Measurements from ENCODE around the gene THBS1.

Gene THBS1

GRCh38 chr15:39593656-39594445 is 13.0 kb downstream of the THBS1 start:
- no peak overlapping the region for H3K27ac ChIP-seq (ENCODE audit: low read length)
- no peak overlapping the region for H3K9ac ChIP-seq (ENCODE audit: low read length)
- H4K20me1 ChIP-seq (ENCODE audit: insufficient read depth, low read length): no peaks in the 10 kb centered on the region
- no peaks in the 10 kb centered on the region for H3K79me2 ChIP-seq (ENCODE audit: low read length)
- no peaks in the 10 kb centered on the region for H3F3A ChIP-seq (ENCODE audit: insufficient read depth, low read length)
- TF ChIP-seq EZH2phosphoT487 (IDR thresholded peaks at IDR 0.05; ENCODE audit: low read length): no peak
- no peak for TF ChIP-seq EZH2 (optimal IDR thresholded peaks at IDR 0.05; ENCODE audit: low read depth, low read length)
- no peak for TF ChIP-seq CTCF (IDR thresholded peaks at IDR 0.05; ENCODE audit: low read length)
- H3K9me3 ChIP-seq (replicated peaks; ENCODE audit: insufficient read depth, low read length): no peaks in the 10 kb centered on the region
- no peak overlapping the region for H2AFZ ChIP-seq (ENCODE audit: low read length)
- DNase-seq: no peak
- H3K27me3 ChIP-seq (replicated peaks; ENCODE audit: insufficient read depth, low read length): no peaks in the 10 kb centered on the region
- no peaks in the 10 kb centered on the region for H3K4me1 ChIP-seq (ENCODE audit: low read length)
- no peaks in the 10 kb centered on the region for H3K9me2 ChIP-seq (replicated peaks; ENCODE audit: insufficient read depth, low read length)
- no peak overlapping the region for H3K4me2 ChIP-seq (ENCODE audit: low read depth, low read length)
- no peaks in the 10 kb centered on the region for H3K36me3 ChIP-seq (replicated peaks; ENCODE audit: insufficient read depth, low read length)
- H3K4me3 ChIP-seq (ENCODE audit: low read length): no peak overlapping the region

GRCh38 chr15:39594446-39595337 is 13.8 kb downstream of the THBS1 start:
- no peak overlapping the region for H2AFZ ChIP-seq (ENCODE audit: low read length)
- no peak overlapping the region for H3K27ac ChIP-seq (ENCODE audit: low read length)
- no peaks in the 10 kb centered on the region for H4K20me1 ChIP-seq (ENCODE audit: insufficient read depth, low read length)
- no peak for DNase-seq
- no peaks in the 10 kb centered on the region for H3K9me3 ChIP-seq (replicated peaks; ENCODE audit: insufficient read depth, low read length)
- no peaks in the 10 kb centered on the region for H3K27me3 ChIP-seq (replicated peaks; ENCODE audit: insufficient read depth, low read length)
- H3F3A ChIP-seq (ENCODE audit: insufficient read depth, low read length): no peaks in the 10 kb centered on the region
- TF ChIP-seq EZH2 (optimal IDR thresholded peaks at IDR 0.05; ENCODE audit: low read depth, low read length) (no peak), CTCF (IDR thresholded peaks at IDR 0.05; ENCODE audit: low read length) (no peak)
- no peaks in the 10 kb centered on the region for H3K9me2 ChIP-seq (replicated peaks; ENCODE audit: insufficient read depth, low read length)
- no peaks in the 10 kb centered on the region for H3K36me3 ChIP-seq (replicated peaks; ENCODE audit: insufficient read depth, low read length)
- H3K4me1 ChIP-seq (ENCODE audit: low read length): no peaks in the 10 kb centered on the region
- H3K9ac ChIP-seq (ENCODE audit: low read length): no peak overlapping the region
- H3K4me2 ChIP-seq (ENCODE audit: low read depth, low read length): no peak overlapping the region
- H3K79me2 ChIP-seq (ENCODE audit: low read length): no peaks in the 10 kb centered on the region
- no peak overlapping the region for H3K4me3 ChIP-seq (ENCODE audit: low read length)

- Histone ChIP-seq H3K4me1 (ENCODE audit: low read length) (no peaks in the 10 kb centered on the region), H3K36me3 (replicated peaks; ENCODE audit: insufficient read depth, low read length) (no peaks in the 10 kb centered on the region), H3F3A (ENCODE audit: insufficient read depth, low read length) (no peaks in the 10 kb centered on the region), H4K20me1 (ENCODE audit: insufficient read depth, low read length) (no peaks in the 10 kb centered on the region), H3K4me2 (ENCODE audit: low read depth, low read length) (no peak overlapping the region), H2AFZ (ENCODE audit: low read length) (no peak overlapping the region), H3K9me3 (replicated peaks; ENCODE audit: insufficient read depth, low read length) (no peaks in the 10 kb centered on the region), H3K27me3 (replicated peaks; ENCODE audit: insufficient read depth, low read length) (no peaks in the 10 kb centered on the region), H3K4me3 (ENCODE audit: low read length) (no peak overlapping the region), H3K9me2 (replicated peaks; ENCODE audit: insufficient read depth, low read length) (no peaks in the 10 kb centered on the region), H3K27ac (ENCODE audit: low read length) (no peak overlapping the region), H3K9ac (ENCODE audit: low read length) (no peak overlapping the region), H3K79me2 (ENCODE audit: low read length) (no peaks in the 10 kb centered on the region)
- no peak for DNase-seq
- TF ChIP-seq CTCF (IDR thresholded peaks at IDR 0.05; ENCODE audit: low read length) (no peak), EZH2 (optimal IDR thresholded peaks at IDR 0.05; ENCODE audit: low read depth, low read length) (no peak)
These were observed 14.7 kb downstream of the THBS1 start for GRCh38 chr15:39595338-39596221.

All from MM.1S (cell line).